HCT116 (cell line): ENCODE data around the gene LRRC42.

Experiments used
- CTCF ChIP-seq, 3 experiments: fragments of 200-600 bp in 1 of 3; sonication (generic) in 1 of 3; IDR thresholded peaks in 2 of 3; conservative IDR thresholded peaks in 1 of 3; 2 replicates each; pipeline ENCODE4 v1.5.1; 2012 to 2017; ENCODE audit warnings: low read depth in 2 of 3, low read length in 2 of 3, antibody characterized with exemption in 1 of 3, borderline replicate concordance in 1 of 3, control low read depth in 1 of 3, mild to moderate bottlenecking in 1 of 3, mixed read lengths in 1 of 3, mixed run types in 1 of 3, moderate library complexity in 1 of 3; ENCODE audit not compliant: insufficient read depth in 1 of 3
- EZH2 ChIP-seq: fragments of 200-600 bp; sonication (generic); IDR thresholded peaks from 2 replicates; pipeline ENCODE4 v1.6.1; 2017; ENCODE audit warnings: antibody characterized with exemption, mixed run types
- EZH2phosphoT487 ChIP-seq: fragments of 200-600 bp; IDR thresholded peaks from 2 replicates; pipeline ENCODE4 v1.6.1; 2018; ENCODE audit warnings: antibody characterized with exemption, borderline replicate concordance
- MAX ChIP-seq: IDR thresholded peaks from 2 replicates; pipeline ENCODE4 v1.6.1; 2012
- POLR2A ChIP-seq: IDR thresholded peaks from 2 replicates; pipeline ENCODE4 v1.7.0; 2011; ENCODE audit warnings: borderline replicate concordance; ENCODE audit not compliant: insufficient read depth, insufficient read length; ENCODE audit errors: extremely low read depth
- POLR2AphosphoS5 ChIP-seq: IDR thresholded peaks from 2 replicates; pipeline ENCODE4 v1.6.1; 2011; ENCODE audit warnings: mild to moderate bottlenecking, low read depth, low read length, moderate library complexity
- TCF7L2 ChIP-seq: IDR thresholded peaks from 2 replicates; pipeline ENCODE4 v1.7.0; 2011; ENCODE audit warnings: borderline replicate concordance, inconsistent platforms; ENCODE audit not compliant: insufficient read depth, insufficient read length; ENCODE audit errors: extremely low read depth

GRCh38 chr1:53975861-53976260, 29.7 kb downstream of the LRRC42 start:
- TF ChIP-seq POLR2AphosphoS5 (no peak), CTCF (IDR thresholded peaks at IDR 0.05 in 2 of 3, conservative IDR thresholded peaks at IDR 0.05 in 1 of 3; ENCODE audit: borderline replicate concordance in 1 of 3, insufficient read depth in 1 of 3, low read depth in 2 of 3, low read length in 2 of 3) (no peak), EZH2phosphoT487 (no peak), POLR2A (no peak), TCF7L2 (no peak), EZH2 (no peak), MAX (no peak)
